Measurements from ENCODE around the gene SLIT3.

SLIT3 gene

GRCh38 chr5:168995024-168995423 is 305.9 kb downstream of the SLIT3 start (continued):
- TF ChIP-seq ZNF548 (tag by site-specific recombination; IDR thresholded peaks at IDR 0.05) = no peak

GRCh38 chr5:168992687-168993086 is 308.3 kb downstream of the SLIT3 start:
- POLR2A ChIA-PET = no interaction called here
- Histone ChIP-seq H3K27ac (ENCODE audit: extremely low read depth, low read depth, low read length) (no peak overlapping the region), H3K4me3 (ENCODE audit: low read depth, low read length) (no peak overlapping the region), H3K36me3 (ENCODE audit: control insufficient read depth in 2 of 2, insufficient read depth in 1 of 2, low read length in 2 of 2) (no peaks in the 10 kb centered on the region), H3K4me1 (ENCODE audit: control insufficient read depth, insufficient read depth, low read length) (no peaks in the 10 kb centered on the region), H3K9me3 (ENCODE audit: control insufficient read depth, insufficient read depth, low read depth, low read length) (no peaks in the 10 kb centered on the region)
- TF ChIP-seq CTCF (tag by site-specific recombination; IDR thresholded peaks at IDR 0.05) (peak; percentile 20; the same call in 1 of the 2 replicates), PATZ1 (tag by site-specific recombination; IDR thresholded peaks at IDR 0.05) (no peak), ZFHX2 (tag by site-specific recombination; conservative IDR thresholded peaks at IDR 0.05) (0 out of 2 replicates have a peak, but pooled peaks have one; percentile 9), ZNF792 (tag by site-specific recombination; IDR thresholded peaks at IDR 0.05) (no peak)
- CTCF ChIA-PET = interaction anchor here (0.8 to 4.5 kb wide), 4 partner anchors 8 to 565 kb away, joined by 3 to 22 read pairs (median 4); partner anchors contain the start of gene SLIT3

- CTCF ChIA-PET = interaction anchor here (0.8 to 4.5 kb wide), 4 partner anchors 9 to 565 kb away, joined by 3 to 22 read pairs (median 4); partner anchors contain the start of gene SLIT3
- TF ChIP-seq ZNF830 (tag by site-specific recombination; IDR thresholded peaks at IDR 0.05; ENCODE audit: low read depth) = no peak
- TF ChIP-seq ELK4 (IDR thresholded peaks at IDR 0.05; ENCODE audit: borderline replicate concordance, low read depth, low read length) = no peak
- TF ChIP-seq ZNF366 (tag by site-specific recombination; conservative IDR thresholded peaks at IDR 0.05) = no peak
- no peak for TF ChIP-seq ZNF112 (tag by site-specific recombination; IDR thresholded peaks at IDR 0.05)
- no peak for TF ChIP-seq SP7 (tag by site-specific recombination; IDR thresholded peaks at IDR 0.05)
- no peak for TF ChIP-seq ZNF184 (tag by site-specific recombination; IDR thresholded peaks at IDR 0.05)
- no peak for TF ChIP-seq ZNF558 (tag by site-specific recombination; IDR thresholded peaks at IDR 0.05)
- TF ChIP-seq ZNF280D (tag by site-specific recombination; IDR thresholded peaks at IDR 0.05) = no peak
- no peak for TF ChIP-seq ZNF18 (tag by site-specific recombination; IDR thresholded peaks at IDR 0.05)
- TF ChIP-seq ZFP3 (tag by site-specific recombination; IDR thresholded peaks at IDR 0.05; ENCODE audit: low read depth) = no peak
- TF ChIP-seq ZSCAN18 (tag by site-specific recombination; IDR thresholded peaks at IDR 0.05) = no peak
- H3K27ac ChIP-seq (ENCODE audit: extremely low read depth, low read depth, low read length) = no peak overlapping the region
Measured at GRCh38 chr5:168992016-168992415, 308.9 kb downstream of the SLIT3 start.

More at GRCh38 chr5:168992016-168992415, 308.9 kb downstream of the SLIT3 start:
- Histone ChIP-seq H3K36me3 (ENCODE audit: control insufficient read depth in 2 of 2, insufficient read depth in 1 of 2, low read length in 2 of 2) (no peaks in the 10 kb centered on the region), H3K4me1 (ENCODE audit: control insufficient read depth, insufficient read depth, low read length) (no peaks in the 10 kb centered on the region), H3K4me3 (ENCODE audit: low read depth, low read length) (no peak overlapping the region), H3K9me3 (ENCODE audit: control insufficient read depth, insufficient read depth, low read depth, low read length) (no peaks in the 10 kb centered on the region)
- POLR2A ChIA-PET = no interaction called here
